ENCODE results near the gene ECSCR.
"Not testable (repeated sequence)": the region's sequence is repeated elsewhere in the genome, so short reads cannot be mapped to it uniquely, and the experiment has no call there.

Gene ECSCR

GRCh38 chr5:139462586-139463276, at the start of gene ECSCR:
Gene ECSCR, minus strand, starts transcription at chr5:139462743. Its CDS starts 73 bp downstream, at chr5:139462670.
- Histone ChIP-seq H3K27ac (ENCODE audit: low read depth, low read length) (peak within 1 kb of the TSS; percentile 75), H3K36me3 (ENCODE audit: control insufficient read depth in 5 of 5, insufficient read depth in 5 of 5, low read length in 5 of 5) (peaks cover 0 to 3% (median 0%) of the 10 kb centered on the region in 5 donors), H3K4me3 (ENCODE audit: low read depth in 1 of 5, low read length in 5 of 5) (peak within 1 kb of the TSS; percentile 22 to 71 (median 64)), H3K9ac (ENCODE audit: low read length in 5 of 5) (peak within 1 kb of the TSS in 3 of 5 donors; percentile 47 to 68 (median 62)), H3K27me3 (ENCODE audit: control insufficient read depth in 5 of 5, insufficient read depth in 4 of 5, low read length in 5 of 5) (no peaks in the 10 kb centered on the region), H3K9me3 (ENCODE audit: control insufficient read depth in 5 of 5, low read length in 5 of 5) (no peaks in the 10 kb centered on the region), H3K4me1 (ENCODE audit: control insufficient read depth in 5 of 5, insufficient read depth in 5 of 5, low read length in 5 of 5) (peaks cover 0 to 37% (median 5%) of the 10 kb centered on the region in 5 donors)

GRCh38 chr5:139504722-139505121, 42.2 kb upstream of the ECSCR start:
- H3K4me1 ChIP-seq (ENCODE audit: control insufficient read depth in 5 of 5, insufficient read depth in 5 of 5, low read length in 5 of 5); H3K4me3 ChIP-seq (ENCODE audit: low read depth in 1 of 5, low read length in 5 of 5); H3K36me3 ChIP-seq (ENCODE audit: control insufficient read depth in 5 of 5, insufficient read depth in 5 of 5, low read length in 5 of 5): not testable (repeated sequence)

GRCh38 chr5:139503879-139504278, 41.3 kb upstream of the ECSCR start:
- not testable (repeated sequence) for H3K4me1 ChIP-seq (ENCODE audit: control insufficient read depth in 5 of 5, insufficient read depth in 5 of 5, low read length in 5 of 5); H3K9me3 ChIP-seq (ENCODE audit: control insufficient read depth in 5 of 5, low read length in 5 of 5); H3K36me3 ChIP-seq (ENCODE audit: control insufficient read depth in 5 of 5, insufficient read depth in 5 of 5, low read length in 5 of 5); H3K27me3 ChIP-seq (ENCODE audit: control insufficient read depth in 5 of 5, insufficient read depth in 4 of 5, low read length in 5 of 5); H3K27ac ChIP-seq (ENCODE audit: low read depth, low read length); H3K9ac ChIP-seq (ENCODE audit: low read length in 5 of 5)
- peak overlapping the region in 1 of 5 donors; percentile 27 for H3K4me3 ChIP-seq (ENCODE audit: low read depth in 1 of 5, low read length in 5 of 5)

More at GRCh38 chr5:139504722-139505121, 42.2 kb upstream of the ECSCR start:
- H3K27me3 ChIP-seq (ENCODE audit: control insufficient read depth in 5 of 5, insufficient read depth in 4 of 5, low read length in 5 of 5); H3K27ac ChIP-seq (ENCODE audit: low read depth, low read length); H3K9ac ChIP-seq (ENCODE audit: low read length in 5 of 5); H3K9me3 ChIP-seq (ENCODE audit: control insufficient read depth in 5 of 5, low read length in 5 of 5): not testable (repeated sequence)

- H3K36me3 ChIP-seq (ENCODE audit: control insufficient read depth in 5 of 5, insufficient read depth in 5 of 5, low read length in 5 of 5); H3K4me1 ChIP-seq (ENCODE audit: control insufficient read depth in 5 of 5, insufficient read depth in 5 of 5, low read length in 5 of 5); H3K27ac ChIP-seq (ENCODE audit: low read depth, low read length); H3K9me3 ChIP-seq (ENCODE audit: control insufficient read depth in 5 of 5, low read length in 5 of 5); H3K27me3 ChIP-seq (ENCODE audit: control insufficient read depth in 5 of 5, insufficient read depth in 4 of 5, low read length in 5 of 5); H3K4me3 ChIP-seq (ENCODE audit: low read depth in 1 of 5, low read length in 5 of 5); H3K9ac ChIP-seq (ENCODE audit: low read length in 5 of 5): not testable (repeated sequence)
Measured at GRCh38 chr5:139503036-139503817, 40.7 kb upstream of the ECSCR start.

GRCh38 chr5:139501381-139501780, 38.8 kb upstream of the ECSCR start:
- no peak overlapping the region for H3K4me3 ChIP-seq (ENCODE audit: low read depth in 1 of 5, low read length in 5 of 5)
- no peak overlapping the region for H3K9ac ChIP-seq (ENCODE audit: low read length in 5 of 5)
- peaks cover 0 to 4% (median 0%) of the 10 kb centered on the region in 5 donors for H3K4me1 ChIP-seq (ENCODE audit: control insufficient read depth in 5 of 5, insufficient read depth in 5 of 5, low read length in 5 of 5)
- peaks cover 0 to 4% (median 0%) of the 10 kb centered on the region in 5 donors for H3K9me3 ChIP-seq (ENCODE audit: control insufficient read depth in 5 of 5, low read length in 5 of 5)
- no peak overlapping the region for H3K27ac ChIP-seq (ENCODE audit: low read depth, low read length)
- H3K36me3 ChIP-seq (ENCODE audit: control insufficient read depth in 5 of 5, insufficient read depth in 5 of 5, low read length in 5 of 5), result no peaks in the 10 kb centered on the region
- no peaks in the 10 kb centered on the region for H3K27me3 ChIP-seq (ENCODE audit: control insufficient read depth in 5 of 5, insufficient read depth in 4 of 5, low read length in 5 of 5)

GRCh38 chr5:139495638-139496435, 33.3 kb upstream of the ECSCR start:
- H3K27ac ChIP-seq (ENCODE audit: low read depth, low read length), result peak overlapping the region; percentile 2

GRCh38 chr5:139494832-139495231, 32.3 kb upstream of the ECSCR start:
- no peaks in the 10 kb centered on the region for H3K9me3 ChIP-seq (ENCODE audit: control insufficient read depth in 5 of 5, low read length in 5 of 5)
- no peaks in the 10 kb centered on the region for H3K36me3 ChIP-seq (ENCODE audit: control insufficient read depth in 5 of 5, insufficient read depth in 5 of 5, low read length in 5 of 5)
- H3K27ac ChIP-seq (ENCODE audit: low read depth, low read length), result peak overlapping the region; percentile 2
- H3K9ac ChIP-seq (ENCODE audit: low read length in 5 of 5), result no peak overlapping the region
- H3K27me3 ChIP-seq (ENCODE audit: control insufficient read depth in 5 of 5, insufficient read depth in 4 of 5, low read length in 5 of 5), result no peaks in the 10 kb centered on the region
- H3K4me3 ChIP-seq (ENCODE audit: low read depth in 1 of 5, low read length in 5 of 5), result no peak overlapping the region
- peaks cover 4 to 20% (median 8%) of the 10 kb centered on the region in 5 donors for H3K4me1 ChIP-seq (ENCODE audit: control insufficient read depth in 5 of 5, insufficient read depth in 5 of 5, low read length in 5 of 5)

More at GRCh38 chr5:139495638-139496435, 33.3 kb upstream of the ECSCR start:
- Histone ChIP-seq H3K4me3 (ENCODE audit: low read depth in 1 of 5, low read length in 5 of 5) (no peak overlapping the region), H3K9me3 (ENCODE audit: control insufficient read depth in 5 of 5, low read length in 5 of 5) (no peaks in the 10 kb centered on the region), H3K36me3 (ENCODE audit: control insufficient read depth in 5 of 5, insufficient read depth in 5 of 5, low read length in 5 of 5) (no peaks in the 10 kb centered on the region), H3K27me3 (ENCODE audit: control insufficient read depth in 5 of 5, insufficient read depth in 4 of 5, low read length in 5 of 5) (no peaks in the 10 kb centered on the region), H3K9ac (ENCODE audit: low read length in 5 of 5) (no peak overlapping the region), H3K4me1 (ENCODE audit: control insufficient read depth in 5 of 5, insufficient read depth in 5 of 5, low read length in 5 of 5) (peaks cover 4 to 20% (median 8%) of the 10 kb centered on the region in 5 donors)

GRCh38 chr5:139494256-139494655, 31.7 kb upstream of the ECSCR start:
- H3K9me3 ChIP-seq (ENCODE audit: control insufficient read depth in 5 of 5, low read length in 5 of 5), result no peaks in the 10 kb centered on the region
- H3K4me1 ChIP-seq (ENCODE audit: control insufficient read depth in 5 of 5, insufficient read depth in 5 of 5, low read length in 5 of 5), result peaks cover 4 to 20% (median 8%) of the 10 kb centered on the region in 5 donors
- no peaks in the 10 kb centered on the region for H3K27me3 ChIP-seq (ENCODE audit: control insufficient read depth in 5 of 5, insufficient read depth in 4 of 5, low read length in 5 of 5)
- no peak overlapping the region for H3K4me3 ChIP-seq (ENCODE audit: low read depth in 1 of 5, low read length in 5 of 5)
- no peak overlapping the region for H3K27ac ChIP-seq (ENCODE audit: low read depth, low read length)
- H3K9ac ChIP-seq (ENCODE audit: low read length in 5 of 5), result no peak overlapping the region
- H3K36me3 ChIP-seq (ENCODE audit: control insufficient read depth in 5 of 5, insufficient read depth in 5 of 5, low read length in 5 of 5), result no peaks in the 10 kb centered on the region

GRCh38 chr5:139492700-139493192, 30.2 kb upstream of the ECSCR start:
- no peaks in the 10 kb centered on the region for H3K9me3 ChIP-seq (ENCODE audit: control insufficient read depth in 5 of 5, low read length in 5 of 5)
- no peaks in the 10 kb centered on the region for H3K27me3 ChIP-seq (ENCODE audit: control insufficient read depth in 5 of 5, insufficient read depth in 4 of 5, low read length in 5 of 5)
- H3K4me1 ChIP-seq (ENCODE audit: control insufficient read depth in 5 of 5, insufficient read depth in 5 of 5, low read length in 5 of 5), result peaks cover 6 to 29% (median 10%) of the 10 kb centered on the region in 5 donors
- H3K4me3 ChIP-seq (ENCODE audit: low read depth in 1 of 5, low read length in 5 of 5), result peak overlapping the region in 1 of 5 donors; percentile 10
- H3K36me3 ChIP-seq (ENCODE audit: control insufficient read depth in 5 of 5, insufficient read depth in 5 of 5, low read length in 5 of 5), result no peaks in the 10 kb centered on the region
- peak overlapping the region in 2 of 5 donors; percentile 24 to 29 for H3K9ac ChIP-seq (ENCODE audit: low read length in 5 of 5)
- H3K27ac ChIP-seq (ENCODE audit: low read depth, low read length), result no peak overlapping the region

Measured in subcutaneous abdominal adipose tissue (tissue), 5 donors.